ENCODE results near the gene GNS. TPM values are rescaled to one million over a fixed set of nuclear protein-coding genes. Genes with fewer than 3 reads are reported as not detected.

Gene GNS
- total and polyA plus RNA-seq, 2 of the 13 experiments (the other 11 are each of a cell fraction or from before 2014, with no cell fraction given), result 49.8 to 51.0 TPM

DNA sequence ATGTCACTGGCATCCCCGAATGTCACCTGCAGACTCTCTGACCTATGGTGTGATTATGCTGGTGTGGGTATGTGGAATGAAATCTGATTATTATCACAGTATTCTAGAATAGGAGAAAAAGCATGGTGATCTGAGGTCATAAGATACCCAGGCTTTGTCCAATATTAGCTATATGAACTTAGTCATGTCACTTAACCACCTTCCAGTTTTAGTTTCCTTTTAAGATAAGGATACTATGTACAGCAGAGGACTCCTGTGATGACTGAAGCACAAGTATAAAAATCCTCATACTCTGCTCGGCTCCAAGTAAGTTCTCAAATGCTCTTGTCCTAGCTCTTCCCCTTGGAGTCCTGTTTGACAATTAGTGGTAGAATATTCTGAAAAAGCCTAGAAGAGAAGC is 2.8 kb downstream of the GNS start:
- DNase-seq (ENCODE audit: low spot score) (no peak), FAIRE-seq (no peak), ATAC-seq (no peak)
- Histone ChIP-seq H3K9me3 (ENCODE audit: low read length) (no peaks in the 10 kb centered on the region), H3K36me3 (replicated peaks in 1 of 2; ENCODE audit: control insufficient read depth in 1 of 2, insufficient read depth in 2 of 2, low read length in 2 of 2) (peaks cover 0 to 20% of the 10 kb centered on the region in 2 experiments; a peak in 1 of 5 replicates), H3K79me2 (ENCODE audit: insufficient read depth, low read length) (peaks cover 6% of the 10 kb centered on the region), H3K9ac (ENCODE audit: insufficient read depth, low read depth, low read length) (no peak overlapping the region), H2AFZ (ENCODE audit: low read length) (no peak overlapping the region), H4K20me1 (ENCODE audit: insufficient read depth, low read length) (no peaks in the 10 kb centered on the region), H3K4me1 (ENCODE audit: insufficient read depth, low read length) (peaks cover 33% of the 10 kb centered on the region), H3K27ac (ENCODE audit: extremely low read length, insufficient read depth, low read length) (no peak overlapping the region), H3K4me3 (replicated peaks in 1 of 3; ENCODE audit: insufficient read depth in 1 of 3, low read depth in 2 of 3, low read length in 3 of 3) (no peak overlapping the region), H3K27me3 (ENCODE audit: control insufficient read depth in 1 of 2, insufficient read depth in 2 of 2, low read length in 2 of 2) (no peaks in the 10 kb centered on the region; a peak in 1 of 5 replicates), H3K4me2 (ENCODE audit: low read depth, low read length) (no peak overlapping the region)
- 98% methylated on average over 2 of the region's 2 CpGs for WGBS (ENCODE audit: low lambda C conversion rate)
- ChIA-PET CTCF (ENCODE audit: low intra/inter-chr PET ratio, low total read pairs) (no interaction called here), POLR2A (no interaction called here)
- BruUV-seq (replicated peaks), result no TSS peak
- TF ChIP-seq PITX1 (CRISPR knock-in tag; IDR thresholded peaks at IDR 0.05) (no peak), ZNF777 (CRISPR knock-in tag; IDR thresholded peaks at IDR 0.05) (no peak), ZNF354B (CRISPR knock-in tag; IDR thresholded peaks at IDR 0.05) (no peak), ZNF678 (CRISPR knock-in tag; IDR thresholded peaks at IDR 0.05) (no peak), ZFP90 (CRISPR knock-in tag; IDR thresholded peaks at IDR 0.05; ENCODE audit: borderline replicate concordance) (no peak), PRMT3 (CRISPR knock-in tag; IDR thresholded peaks at IDR 0.05; ENCODE audit: borderline replicate concordance, low read depth) (no peak), STAG1 (CRISPR knock-in tag; IDR thresholded peaks at IDR 0.05) (no peak), ZFP36L1 (CRISPR knock-in tag; IDR thresholded peaks at IDR 0.05) (no peak), GATA4 (IDR thresholded peaks at IDR 0.05; ENCODE audit: borderline replicate concordance, low read depth) (no peak), PCBP1 (IDR thresholded peaks at IDR 0.05; ENCODE audit: borderline replicate concordance, low read depth, low read length) (no peak), CENPX (CRISPR knock-in tag; IDR thresholded peaks at IDR 0.05) (no peak), ZNF776 (CRISPR knock-in tag; IDR thresholded peaks at IDR 0.05) (no peak), NFIC (IDR thresholded peaks at IDR 0.05; ENCODE audit: low read length) (no peak)
- TF ChIP-seq, protein P1, sequence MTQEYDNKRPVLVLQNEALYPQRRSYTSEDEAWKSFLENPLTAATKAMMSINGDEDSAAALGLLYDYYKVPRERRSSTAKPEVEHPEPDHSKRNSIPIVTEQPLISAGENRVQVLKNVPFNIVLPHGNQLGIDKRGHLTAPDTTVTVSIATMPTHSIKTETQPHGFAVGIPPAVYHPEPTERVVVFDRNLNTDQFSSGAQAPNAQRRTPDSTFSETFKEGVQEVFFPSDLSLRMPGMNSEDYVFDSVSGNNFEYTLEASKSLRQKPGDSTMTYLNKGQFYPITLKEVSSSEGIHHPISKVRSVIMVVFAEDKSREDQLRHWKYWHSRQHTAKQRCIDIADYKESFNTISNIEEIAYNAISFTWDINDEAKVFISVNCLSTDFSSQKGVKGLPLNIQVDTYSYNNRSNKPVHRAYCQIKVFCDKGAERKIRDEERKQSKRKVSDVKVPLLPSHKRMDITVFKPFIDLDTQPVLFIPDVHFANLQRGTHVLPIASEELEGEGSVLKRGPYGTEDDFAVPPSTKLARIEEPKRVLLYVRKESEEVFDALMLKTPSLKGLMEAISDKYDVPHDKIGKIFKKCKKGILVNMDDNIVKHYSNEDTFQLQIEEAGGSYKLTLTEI (CRISPR knock-in tag; conservative IDR thresholded peaks at IDR 0.05), result no peak
- TF ChIP-seq, protein P2, sequence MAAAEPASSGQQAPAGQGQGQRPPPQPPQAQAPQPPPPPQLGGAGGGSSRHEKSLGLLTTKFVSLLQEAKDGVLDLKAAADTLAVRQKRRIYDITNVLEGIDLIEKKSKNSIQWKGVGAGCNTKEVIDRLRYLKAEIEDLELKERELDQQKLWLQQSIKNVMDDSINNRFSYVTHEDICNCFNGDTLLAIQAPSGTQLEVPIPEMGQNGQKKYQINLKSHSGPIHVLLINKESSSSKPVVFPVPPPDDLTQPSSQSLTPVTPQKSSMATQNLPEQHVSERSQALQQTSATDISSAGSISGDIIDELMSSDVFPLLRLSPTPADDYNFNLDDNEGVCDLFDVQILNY (CRISPR knock-in tag; conservative IDR thresholded peaks at IDR 0.05), result no peak
- TF ChIP-seq, protein P3, sequence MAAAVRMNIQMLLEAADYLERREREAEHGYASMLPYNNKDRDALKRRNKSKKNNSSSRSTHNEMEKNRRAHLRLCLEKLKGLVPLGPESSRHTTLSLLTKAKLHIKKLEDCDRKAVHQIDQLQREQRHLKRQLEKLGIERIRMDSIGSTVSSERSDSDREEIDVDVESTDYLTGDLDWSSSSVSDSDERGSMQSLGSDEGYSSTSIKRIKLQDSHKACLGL (CRISPR knock-in tag; IDR thresholded peaks at IDR 0.05), result no peak
- in situ Hi-C loops (cut with HindIII; ENCODE audit: extremely low pct_ligation_motif_present, low pct_unique_long_range_greater_than_20kb) (no loop called here), intact Hi-C loops (cut with micrococcal nuclease; ENCODE audit: unreplicated experiment) (no loop called here)

Data from HepG2 (cell line).